CD4-positive, alpha-beta T cell (primary cell): ENCODE data around the gene STIM1. TPM values are rescaled to one million over a fixed set of nuclear protein-coding genes. Genes with fewer than 3 reads are reported as not detected.

Experiments used
- ATAC-seq: fragments of 200-7000 bp; cut with Tn5 transposase; one replicate; pipeline ENCODE4 v1.10.0; 2022; ENCODE audit warnings: mild to moderate bottlenecking; ENCODE audit not compliant: poor library complexity
- CTCF ChIA-PET: fragments of 350-600 bp; sonication (Branson Sonifier 250); formaldehyde crosslinking; loops from one replicate; lab custom pipeline; 2021; ENCODE audit warnings: antibody characterized with exemption, inconsistent platforms; lab: Charles Lee
- POLR2A ChIA-PET: fragments of 350-600 bp; sonication (Branson Sonifier 250); formaldehyde crosslinking; loops from one replicate; lab custom pipeline; 2021; ENCODE audit warnings: antibody characterized with exemption, inconsistent platforms; lab: Charles Lee
- DNase-seq, 14 experiments: peaks; one replicate each; pipeline ENCODE4 v3.0.0-alpha.2; 2013 to 2020; ENCODE audit warnings: mixed read lengths in 2 of 14
- H3K27ac ChIP-seq, 2 donors: one replicate each; pipeline versions ENCODE4 v1.5.1 to v1.7.0; 2013; ENCODE audit warnings: low read length in 2 of 2, low read depth in 1 of 2, mild to moderate bottlenecking in 1 of 2
- H3K27me3 ChIP-seq, 2 experiments: 1 replicate in 1 of 2; 2 replicates in 1 of 2; pipeline versions ENCODE4 v1.6.1 to v1.7.0; 2013; ENCODE audit warnings: low read length in 2 of 2, control low read depth in 1 of 2, mild to moderate bottlenecking in 1 of 2, moderate library complexity in 1 of 2; ENCODE audit not compliant: insufficient read depth in 2 of 2, control insufficient read depth in 1 of 2
- H3K36me3 ChIP-seq: one replicate; pipeline ENCODE4 v1.6.1; 2013; ENCODE audit warnings: low read length, control low read depth; ENCODE audit not compliant: insufficient read depth
- H3K4me1 ChIP-seq: one replicate; pipeline ENCODE4 v1.6.1; 2013; ENCODE audit warnings: low read length, control low read depth; ENCODE audit not compliant: insufficient read depth
- H3K4me3 ChIP-seq: one replicate; pipeline ENCODE4 v1.5.1; 2013; ENCODE audit warnings: mild to moderate bottlenecking, low read length, moderate library complexity
- H3K9me3 ChIP-seq, 2 experiments: 1 replicate in 1 of 2; 2 replicates in 1 of 2; pipeline versions ENCODE4 v1.6.1 to v1.7.0; 2013; ENCODE audit warnings: low read length in 2 of 2, mild to moderate bottlenecking in 2 of 2, control low read depth in 1 of 2, moderate library complexity in 1 of 2; ENCODE audit not compliant: control insufficient read depth in 1 of 2, insufficient read depth in 1 of 2
- H3K27ac Mint-ChIP-seq: one replicate; pipeline ENCODE4 v1.8.0; 2020; ENCODE audit warnings: mixed read lengths
- H3K27me3 Mint-ChIP-seq: one replicate; pipeline ENCODE4 v1.8.0; 2021; ENCODE audit warnings: mixed read lengths
- H3K36me3 Mint-ChIP-seq: one replicate; pipeline ENCODE4 v1.8.0; 2021; ENCODE audit warnings: low read depth, mixed read lengths
- H3K4me1 Mint-ChIP-seq: one replicate; pipeline ENCODE4 v1.8.0; 2021; ENCODE audit warnings: low read depth, mixed read lengths
- H3K4me3 Mint-ChIP-seq: one replicate; pipeline ENCODE4 v1.8.0; 2020; ENCODE audit warnings: mild to moderate bottlenecking, mixed read lengths
- H3K9me3 Mint-ChIP-seq: one replicate; pipeline ENCODE4 v1.8.0; 2020; ENCODE audit warnings: mixed read lengths
- intact Hi-C, 2 experiments: fragments of 100-400 bp; cut with DNase I in 1 of 2; cut with micrococcal nuclease in 1 of 2; formaldehyde crosslinking; loops; one replicate each; pipeline versions ENCODE4 v1.15.1 to v1.9.0; 2023 to 2025; cut with DNase I, micrococcal nuclease
- total RNA-seq, 174 experiments: library from RNA in 2 of 174; stranded (reverse) in 2 of 174; gene quantifications; one replicate each; pipeline ENCODE4 v1.2.3 and lab custom pipeline; 2021 to 2026
- TF ChIP-seq, protein P1 (sequence below): fragments of 200-600 bp; IDR thresholded peaks from one replicate; pipeline ENCODE4 v1.8.0; 2022; ENCODE audit warnings: antibody characterized with exemption, mild to moderate bottlenecking

Gene STIM1
- total RNA-seq, 2 experiments from 2014 or later = 89.0 to 94.9 TPM

DNA sequence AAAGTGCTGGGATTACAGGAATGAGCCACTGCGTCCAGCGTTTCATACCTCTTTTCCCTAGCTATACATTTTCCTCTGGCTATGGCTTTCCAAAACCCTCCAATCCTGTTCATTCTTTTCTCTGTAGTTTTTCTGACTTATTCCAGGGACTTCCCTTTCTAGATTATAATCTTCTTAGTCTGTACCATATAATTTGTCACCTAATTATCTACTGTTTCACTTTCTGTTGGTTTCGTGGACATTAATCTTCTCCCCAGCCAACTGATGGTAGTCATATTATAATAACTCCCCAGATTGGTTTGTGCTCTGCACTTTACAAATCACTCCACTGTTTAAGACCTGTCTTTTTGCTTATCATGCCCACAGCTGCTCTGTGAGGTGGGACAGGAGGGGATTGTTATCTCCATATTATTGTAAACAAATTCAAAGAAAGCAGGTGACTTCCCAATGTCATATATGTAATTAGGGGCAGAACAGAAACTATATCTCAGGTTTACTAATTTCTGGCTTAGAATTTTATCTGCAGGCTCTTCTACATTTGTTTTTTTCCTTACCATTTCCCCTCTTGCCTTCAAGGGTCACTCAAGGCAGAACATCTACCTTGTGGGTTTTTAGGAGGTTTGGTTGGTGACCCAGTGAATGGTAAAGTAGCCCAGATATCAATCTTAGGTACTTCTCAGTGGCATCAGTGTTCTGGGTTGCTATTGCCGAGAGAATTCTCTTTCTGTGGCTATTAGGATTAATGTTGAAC lies 23.9 kb downstream of the STIM1 start:
- Mint-ChIP-seq H3K4me1 (peaks cover 87% of the 10 kb centered on the region), H3K27me3 (no peaks in the 10 kb centered on the region), H3K4me3 (peak overlapping the region; percentile 21), H3K36me3 (peaks cover 6% of the 10 kb centered on the region), H3K9me3 (no peaks in the 10 kb centered on the region), H3K27ac (peak overlapping the region; percentile 63)
- Histone ChIP-seq H3K27ac (peak overlapping the region in 1 of 2 donors; percentile 26), H3K4me3 (no peak overlapping the region), H3K36me3 (no peaks in the 10 kb centered on the region), H3K27me3 (no peaks in the 10 kb centered on the region), H3K4me1 (peaks cover 37% of the 10 kb centered on the region), H3K9me3 (no peaks in the 10 kb centered on the region)
- TF ChIP-seq, protein P1, sequence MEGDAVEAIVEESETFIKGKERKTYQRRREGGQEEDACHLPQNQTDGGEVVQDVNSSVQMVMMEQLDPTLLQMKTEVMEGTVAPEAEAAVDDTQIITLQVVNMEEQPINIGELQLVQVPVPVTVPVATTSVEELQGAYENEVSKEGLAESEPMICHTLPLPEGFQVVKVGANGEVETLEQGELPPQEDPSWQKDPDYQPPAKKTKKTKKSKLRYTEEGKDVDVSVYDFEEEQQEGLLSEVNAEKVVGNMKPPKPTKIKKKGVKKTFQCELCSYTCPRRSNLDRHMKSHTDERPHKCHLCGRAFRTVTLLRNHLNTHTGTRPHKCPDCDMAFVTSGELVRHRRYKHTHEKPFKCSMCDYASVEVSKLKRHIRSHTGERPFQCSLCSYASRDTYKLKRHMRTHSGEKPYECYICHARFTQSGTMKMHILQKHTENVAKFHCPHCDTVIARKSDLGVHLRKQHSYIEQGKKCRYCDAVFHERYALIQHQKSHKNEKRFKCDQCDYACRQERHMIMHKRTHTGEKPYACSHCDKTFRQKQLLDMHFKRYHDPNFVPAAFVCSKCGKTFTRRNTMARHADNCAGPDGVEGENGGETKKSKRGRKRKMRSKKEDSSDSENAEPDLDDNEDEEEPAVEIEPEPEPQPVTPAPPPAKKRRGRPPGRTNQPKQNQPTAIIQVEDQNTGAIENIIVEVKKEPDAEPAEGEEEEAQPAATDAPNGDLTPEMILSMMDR = no peak
- ATAC-seq (no peak), DNase-seq (peak in 1 of 14 experiments; percentile 34)
- intact Hi-C loops = no loop called here
- ChIA-PET CTCF (interaction anchor here (0.8 to 2.3 kb wide), 5 partner anchors 19 to 538 kb away, joined by 3 to 14 read pairs (median 5); partner anchors contain the start of gene STIM1), POLR2A (interaction anchor here (1.0 to 1.3 kb wide), 2 partner anchors 11 to 24 kb away, joined by 4 to 6 read pairs; partner anchors contain the start of gene STIM1)

DNA sequence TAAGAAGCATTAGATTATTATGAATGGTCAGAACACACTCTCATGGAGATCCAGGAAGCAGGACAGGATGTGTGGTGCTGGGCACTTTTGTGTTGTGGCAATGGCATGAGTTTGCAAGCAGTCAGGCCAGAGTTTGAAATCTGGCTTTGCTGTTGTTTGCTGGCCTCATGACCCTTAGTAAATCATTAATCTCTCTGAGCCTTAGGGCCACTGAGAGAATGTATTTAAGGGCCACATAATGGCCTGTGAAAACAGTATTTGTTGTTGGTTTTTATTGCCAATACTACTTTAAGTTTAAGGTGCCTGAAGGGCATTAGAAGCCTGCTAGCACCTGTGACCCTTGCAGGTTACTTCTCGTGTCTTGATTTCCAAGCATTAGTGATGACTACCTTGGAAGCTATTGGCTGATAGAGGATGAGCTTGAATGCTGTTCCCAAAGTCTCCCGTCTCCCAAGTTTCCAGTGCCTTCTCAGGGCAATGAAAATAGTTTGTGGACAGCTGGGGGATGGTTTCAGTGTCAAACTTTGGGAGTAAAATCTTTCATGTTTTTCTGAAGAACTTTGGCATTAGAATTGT lies 24.6 kb downstream of the STIM1 start:
- DNase-seq = no peak
- ATAC-seq = no peak
- H3K27ac ChIP-seq = peak overlapping the region in 1 of 2 donors; percentile 26
- no peaks in the 10 kb centered on the region for H3K27me3 ChIP-seq
- ChIA-PET CTCF (interaction anchor here (0.7 to 2.3 kb wide), 3 partner anchors 10 to 37 kb away, joined by 3 to 14 read pairs (median 4); partner anchors contain the start of gene STIM1), POLR2A (interaction anchor here (1.1 kb wide), 1 partner anchor 25 kb away, joined by 9 read pairs; the partner anchor contains the start of gene STIM1)
- Mint-ChIP-seq H3K4me1 (peaks cover 86% of the 10 kb centered on the region), H3K36me3 (peaks cover 6% of the 10 kb centered on the region), H3K27me3 (no peaks in the 10 kb centered on the region), H3K9me3 (no peaks in the 10 kb centered on the region), H3K4me3 (no peak overlapping the region), H3K27ac (peak overlapping the region; percentile 63)
- TF ChIP-seq, protein P1 = no peak
- H3K4me1 ChIP-seq = peaks cover 40% of the 10 kb centered on the region
- no peak overlapping the region for H3K4me3 ChIP-seq
- no peaks in the 10 kb centered on the region for H3K36me3 ChIP-seq
- intact Hi-C loops = loop anchor here in 1 of 2 experiments (5.0 kb wide), 1 partner anchor 33 kb away; no protein-coding TSS in a partner anchor
- no peaks in the 10 kb centered on the region for H3K9me3 ChIP-seq

DNA sequence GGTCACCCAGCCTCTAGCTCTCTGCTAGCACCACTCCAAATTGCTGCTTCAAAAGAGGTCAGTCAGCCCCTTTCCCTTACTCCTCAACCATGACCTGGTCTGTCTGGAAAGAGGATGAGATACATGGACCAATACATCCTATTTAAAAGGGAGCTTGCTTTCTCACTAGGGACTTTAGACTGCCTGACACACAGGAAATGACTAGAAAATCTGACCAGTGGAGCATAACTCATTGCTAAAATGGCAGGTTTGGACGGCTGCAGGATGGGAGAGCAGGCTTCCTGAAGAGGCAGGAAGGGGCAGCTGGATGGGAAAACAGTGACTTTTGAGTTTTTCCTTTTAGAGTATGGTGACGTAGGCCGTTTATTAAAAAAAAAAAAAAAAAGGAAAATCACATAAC lies 25.3 kb downstream of the STIM1 start:
- Histone ChIP-seq H3K27me3 (no peaks in the 10 kb centered on the region), H3K36me3 (no peaks in the 10 kb centered on the region), H3K4me1 (peaks cover 38% of the 10 kb centered on the region), H3K9me3 (no peaks in the 10 kb centered on the region), H3K27ac (no peak overlapping the region), H3K4me3 (no peak overlapping the region)
- Mint-ChIP-seq H3K36me3 (peaks cover 6% of the 10 kb centered on the region), H3K27me3 (no peaks in the 10 kb centered on the region), H3K4me3 (no peak overlapping the region), H3K27ac (peak overlapping the region; percentile 60), H3K4me1 (peaks cover 80% of the 10 kb centered on the region), H3K9me3 (no peaks in the 10 kb centered on the region)
- ATAC-seq = no peak
- intact Hi-C loops = loop anchor here in 1 of 2 experiments (5.0 kb wide), 1 partner anchor 33 kb away; no protein-coding TSS in a partner anchor
- POLR2A ChIA-PET = interaction anchor here (1.1 kb wide), 1 partner anchor 25 kb away, joined by 9 read pairs; the partner anchor contains the start of gene STIM1
- TF ChIP-seq, protein P1 = no peak
- no peak for DNase-seq
- CTCF ChIA-PET = interaction anchor here (0.7 to 2.3 kb wide), 3 partner anchors 10 to 37 kb away, joined by 3 to 14 read pairs (median 4); partner anchors contain the start of gene STIM1
